C4-2B (cell line): ENCODE results near the gene AKAP11.

Source experiments
- ZFX ChIP-seq: fragments of 450-650 bp; IDR thresholded peaks from 2 replicates; pipeline ENCODE4 v1.6.1; 2017
- TF ChIP-seq, protein P1 (sequence below): fragments of 450-650 bp; conservative IDR thresholded peaks from 2 replicates; pipeline ENCODE4 v1.5.1; 2017; ENCODE audit warnings: mild to moderate bottlenecking

DNA sequence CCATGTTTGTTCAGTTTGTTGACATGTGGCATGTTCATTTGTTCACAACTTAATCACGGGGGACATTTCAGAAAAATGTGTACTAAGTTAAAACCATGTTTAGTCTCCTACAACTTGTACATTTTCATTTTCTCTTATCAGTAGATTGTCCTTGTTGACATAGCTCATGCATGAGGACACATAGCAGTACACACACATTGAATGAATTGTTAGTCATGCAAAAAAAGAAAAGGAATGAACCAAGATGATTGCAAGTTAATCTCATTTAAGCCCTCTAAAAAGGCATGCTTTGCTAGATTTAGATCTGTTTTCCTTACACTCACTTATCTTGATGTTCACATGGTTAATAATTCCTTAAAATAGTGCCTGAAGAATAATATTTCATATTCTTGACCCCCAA, 38.2 kb upstream of the AKAP11 start:
- TF ChIP-seq, protein P1, sequence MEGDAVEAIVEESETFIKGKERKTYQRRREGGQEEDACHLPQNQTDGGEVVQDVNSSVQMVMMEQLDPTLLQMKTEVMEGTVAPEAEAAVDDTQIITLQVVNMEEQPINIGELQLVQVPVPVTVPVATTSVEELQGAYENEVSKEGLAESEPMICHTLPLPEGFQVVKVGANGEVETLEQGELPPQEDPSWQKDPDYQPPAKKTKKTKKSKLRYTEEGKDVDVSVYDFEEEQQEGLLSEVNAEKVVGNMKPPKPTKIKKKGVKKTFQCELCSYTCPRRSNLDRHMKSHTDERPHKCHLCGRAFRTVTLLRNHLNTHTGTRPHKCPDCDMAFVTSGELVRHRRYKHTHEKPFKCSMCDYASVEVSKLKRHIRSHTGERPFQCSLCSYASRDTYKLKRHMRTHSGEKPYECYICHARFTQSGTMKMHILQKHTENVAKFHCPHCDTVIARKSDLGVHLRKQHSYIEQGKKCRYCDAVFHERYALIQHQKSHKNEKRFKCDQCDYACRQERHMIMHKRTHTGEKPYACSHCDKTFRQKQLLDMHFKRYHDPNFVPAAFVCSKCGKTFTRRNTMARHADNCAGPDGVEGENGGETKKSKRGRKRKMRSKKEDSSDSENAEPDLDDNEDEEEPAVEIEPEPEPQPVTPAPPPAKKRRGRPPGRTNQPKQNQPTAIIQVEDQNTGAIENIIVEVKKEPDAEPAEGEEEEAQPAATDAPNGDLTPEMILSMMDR: no peak
- TF ChIP-seq ZFX: no peak
